ENCODE data around the gene TMEM248.
A peak's percentile ranks its signal among the peaks of the same experiment; 100 is the strongest.
"Not testable (repeated sequence)": the region's sequence is repeated elsewhere in the genome, so short reads cannot be mapped to it uniquely, and the experiment has no call there.

Gene TMEM248

DNA sequence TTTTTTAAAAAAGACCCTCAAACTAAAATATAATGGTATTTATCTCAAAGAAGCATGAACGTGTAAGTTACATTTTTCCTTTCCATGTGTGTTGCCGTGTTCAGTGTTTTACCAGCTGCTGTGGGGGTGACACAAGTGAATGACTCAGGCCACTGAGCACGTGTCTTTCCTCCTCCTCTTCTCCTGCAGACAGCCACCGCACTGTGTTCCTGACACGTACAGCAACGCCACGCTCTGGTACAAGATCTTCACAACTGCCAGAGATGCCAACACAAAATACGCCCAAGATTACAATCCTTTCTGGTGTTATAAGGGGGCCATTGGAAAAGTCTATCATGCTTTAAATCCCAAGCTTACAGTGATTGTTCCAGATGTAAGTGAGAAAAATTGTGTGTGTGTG, 29.7 kb downstream of the TMEM248 start:
- no peak for DNase-seq (ENCODE audit: low read depth)

DNA sequence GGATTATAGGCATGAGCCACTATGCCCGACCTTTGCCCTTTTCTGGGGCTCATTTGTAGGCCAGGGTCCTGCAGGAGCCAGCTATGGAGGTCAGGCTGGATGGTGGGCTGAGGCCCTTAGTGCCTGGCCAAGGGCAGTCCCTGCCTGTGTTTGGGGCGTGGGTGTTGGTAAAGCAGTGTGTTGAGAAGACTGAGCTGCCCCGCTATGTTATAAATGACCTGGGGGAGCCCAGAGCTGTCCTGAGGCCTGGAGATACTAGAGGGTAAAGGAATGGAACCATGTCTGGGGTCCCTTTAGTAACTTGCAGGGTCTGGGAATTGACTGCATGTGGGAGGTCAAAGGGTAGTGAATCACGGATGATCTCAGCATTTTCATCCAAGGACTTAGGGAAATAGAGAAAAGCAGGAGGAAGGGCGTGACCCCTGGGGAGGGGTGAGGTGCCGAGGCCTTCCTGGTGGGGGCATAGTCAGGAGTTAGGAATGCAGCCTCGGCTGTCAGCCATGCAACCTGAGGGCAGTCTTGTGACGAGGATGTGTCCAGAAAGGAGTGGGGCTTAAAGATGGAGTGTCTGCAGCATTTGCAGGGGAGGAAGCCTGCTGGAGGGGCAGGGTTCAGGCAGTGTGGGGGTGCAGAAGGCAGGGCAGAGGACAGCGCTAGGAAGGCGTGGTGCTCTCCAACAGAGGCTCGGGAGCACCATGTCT, 31.5 kb downstream of the TMEM248 start:
- no peak for DNase-seq (ENCODE audit: low read depth)

DNA sequence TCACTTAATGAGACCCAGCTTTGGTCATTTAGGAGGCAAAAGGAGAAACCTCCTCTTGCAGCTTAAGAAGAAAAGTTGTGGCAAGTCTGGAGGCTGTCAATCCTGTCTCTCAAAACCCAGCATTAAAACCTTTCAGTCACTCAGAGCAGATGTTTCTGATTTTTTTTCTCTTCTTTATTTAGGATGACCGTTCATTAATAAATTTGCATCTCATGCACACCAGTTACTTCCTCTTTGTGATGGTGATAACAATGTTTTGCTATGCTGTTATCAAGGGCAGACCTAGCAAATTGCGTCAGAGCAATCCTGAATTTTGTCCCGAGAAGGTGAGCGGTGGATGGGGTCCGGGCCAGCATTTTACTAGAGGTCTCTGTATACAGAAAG, 32.0 kb downstream of the TMEM248 start:
- no peak for DNase-seq (ENCODE audit: low read depth)

DNA sequence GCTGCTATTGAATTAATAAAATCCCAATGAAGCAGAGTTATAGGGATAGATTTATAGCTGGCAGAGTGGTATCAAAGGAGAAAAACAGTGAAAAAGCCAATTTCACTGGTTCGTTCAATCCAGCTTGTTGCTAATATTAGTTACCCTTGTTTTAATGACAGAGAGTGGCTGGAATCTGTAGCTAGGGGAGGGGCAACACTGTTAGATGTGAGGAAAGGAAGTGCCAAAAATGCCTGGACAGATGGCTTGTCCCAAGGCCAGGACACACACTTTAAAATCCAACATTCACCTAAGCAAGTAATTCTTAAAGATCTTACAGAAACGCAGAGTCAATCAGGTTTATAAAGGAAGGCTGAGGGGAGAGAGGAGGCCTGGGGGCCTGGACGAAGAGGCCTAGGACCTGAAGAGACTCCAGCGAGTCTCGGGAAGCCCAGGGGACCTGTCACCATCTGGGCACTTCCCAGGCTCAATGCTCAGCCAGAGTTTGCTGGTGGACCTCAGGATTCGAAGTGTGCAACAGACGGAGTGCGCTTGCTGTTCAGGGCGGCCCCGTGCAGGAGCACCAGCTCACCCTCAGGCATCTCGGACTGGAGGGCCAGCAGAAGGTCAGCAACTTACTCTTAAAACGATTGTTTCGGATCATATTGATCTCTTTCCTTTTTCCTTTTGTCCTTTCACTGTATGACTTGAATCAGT, 36.7 kb downstream of the TMEM248 start:
- no peak for DNase-seq (ENCODE audit: low read depth)

DNA sequence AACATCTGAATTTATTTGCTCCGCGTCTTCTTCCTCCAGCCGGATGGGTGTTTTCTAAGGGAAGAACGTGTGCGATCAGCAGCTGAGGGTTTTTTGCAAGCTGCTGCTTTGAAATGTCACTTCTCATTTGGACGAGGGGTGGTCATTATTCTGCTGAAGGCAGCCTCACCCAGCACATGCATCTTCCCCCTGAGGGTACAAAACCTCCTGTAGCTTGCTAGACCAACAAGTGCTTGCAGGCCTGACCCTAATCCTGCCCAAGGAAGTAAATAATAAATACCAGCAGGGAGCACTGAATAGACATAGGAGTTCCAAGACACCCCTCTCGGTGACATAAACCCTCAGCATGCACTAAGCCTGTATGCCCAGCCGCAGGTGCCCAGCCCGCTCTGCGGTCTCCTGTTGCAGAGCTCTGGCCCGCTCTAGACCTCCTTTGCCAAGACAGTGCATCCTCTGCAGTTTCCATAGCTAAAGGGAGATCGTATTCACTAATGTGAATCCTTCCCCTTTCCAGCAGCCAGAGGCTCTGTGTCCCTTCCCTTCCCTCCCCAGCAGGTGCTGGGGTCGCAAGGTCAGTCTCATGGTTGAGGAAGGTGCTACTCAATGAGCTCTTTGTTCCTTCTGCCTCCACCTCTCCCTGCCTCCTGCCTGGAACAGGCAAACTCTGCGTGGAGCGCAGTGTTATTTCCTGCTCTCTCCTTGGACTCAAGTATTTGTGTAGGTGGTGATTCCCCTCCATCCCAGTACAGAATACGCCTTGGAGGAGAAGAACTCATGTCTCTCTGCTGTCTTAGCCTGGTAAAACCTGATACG, 37.7 kb downstream of the TMEM248 start:
- no peak for DNase-seq (ENCODE audit: low read depth)

DNA sequence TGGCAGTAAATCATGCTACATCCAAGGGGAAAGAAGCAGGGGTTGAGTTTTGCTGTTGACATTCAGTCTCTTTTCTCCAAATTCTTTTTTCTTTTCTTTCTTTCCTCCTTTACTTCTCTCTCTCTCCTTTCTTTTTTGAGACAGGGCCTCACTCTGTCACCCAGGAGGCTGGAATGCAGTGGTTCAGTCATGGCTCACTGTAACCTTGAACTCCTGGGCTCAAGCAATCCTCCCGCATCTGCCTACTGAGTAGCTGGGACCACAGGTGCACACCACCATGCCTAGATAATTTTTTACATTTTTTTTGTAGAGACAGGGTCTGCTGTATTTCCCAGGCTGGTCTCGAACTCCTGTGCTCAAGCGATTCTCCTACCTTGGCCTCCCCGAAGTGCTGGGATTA, 39.2 kb downstream of the TMEM248 start:
- no peak for DNase-seq (ENCODE audit: low read depth)

DNA sequence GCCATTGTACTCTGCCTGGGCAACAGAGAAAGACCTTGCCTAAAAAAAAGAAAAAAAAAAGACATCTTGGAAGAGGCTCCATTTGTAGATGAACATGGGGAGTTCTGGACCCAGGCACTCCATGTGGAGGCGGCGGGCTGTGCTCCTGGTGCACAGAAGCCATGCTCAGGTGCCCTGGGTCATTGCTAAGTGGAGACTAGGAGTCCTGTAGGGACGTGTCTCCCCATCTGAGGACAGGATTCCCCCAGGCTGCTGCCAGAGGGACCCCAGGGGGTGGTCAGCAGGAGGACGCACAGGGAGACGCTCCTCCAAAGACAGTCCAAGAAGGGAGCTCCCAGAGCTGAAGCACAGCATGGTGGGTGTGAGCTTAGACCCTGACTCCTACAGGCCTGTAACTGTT, 40.1 kb downstream of the TMEM248 start:
- DNase-seq (ENCODE audit: low read depth) = no peak

DNA sequence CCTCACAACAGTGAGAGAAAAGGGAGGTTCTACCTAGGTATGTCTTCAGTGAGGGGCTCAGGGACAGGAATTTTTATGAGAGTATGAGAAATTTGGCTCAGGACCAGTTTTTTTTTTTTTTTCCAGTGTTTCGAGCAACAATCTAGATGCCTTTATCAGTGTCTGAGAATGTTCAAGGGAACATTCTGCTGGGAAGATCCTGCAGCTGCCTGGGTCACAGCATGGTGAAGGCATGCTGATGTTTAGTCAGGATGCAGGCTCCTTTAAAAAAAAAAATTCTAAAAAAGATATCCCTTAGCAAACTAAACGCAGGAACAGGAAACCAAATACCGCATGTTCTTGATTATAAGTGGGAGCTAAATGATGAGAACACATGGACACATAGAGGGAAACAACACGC, 43.4 kb downstream of the TMEM248 start:
- no peak for DNase-seq (ENCODE audit: low read depth)

DNA sequence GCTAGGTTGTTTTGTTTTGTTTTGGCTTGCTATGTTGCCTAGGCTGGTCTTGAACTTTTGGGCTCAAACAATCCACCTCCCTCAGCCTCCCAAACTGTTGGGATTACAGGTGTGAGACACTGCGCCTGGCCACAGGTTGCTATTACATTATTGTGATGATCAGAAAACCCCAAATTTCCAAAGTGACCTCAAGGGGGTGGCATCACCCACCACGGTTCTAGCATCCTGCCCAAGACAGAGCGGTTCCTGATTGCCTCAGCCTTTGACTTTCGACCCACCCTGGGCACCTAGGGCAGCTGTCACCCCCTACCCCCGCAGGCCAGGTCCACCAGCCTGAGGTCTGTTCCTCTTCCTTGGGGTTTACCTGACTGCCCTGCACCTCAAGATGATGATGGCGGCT, 46.0 kb downstream of the TMEM248 start:
- DNase-seq (ENCODE audit: low read depth) = no peak

DNA sequence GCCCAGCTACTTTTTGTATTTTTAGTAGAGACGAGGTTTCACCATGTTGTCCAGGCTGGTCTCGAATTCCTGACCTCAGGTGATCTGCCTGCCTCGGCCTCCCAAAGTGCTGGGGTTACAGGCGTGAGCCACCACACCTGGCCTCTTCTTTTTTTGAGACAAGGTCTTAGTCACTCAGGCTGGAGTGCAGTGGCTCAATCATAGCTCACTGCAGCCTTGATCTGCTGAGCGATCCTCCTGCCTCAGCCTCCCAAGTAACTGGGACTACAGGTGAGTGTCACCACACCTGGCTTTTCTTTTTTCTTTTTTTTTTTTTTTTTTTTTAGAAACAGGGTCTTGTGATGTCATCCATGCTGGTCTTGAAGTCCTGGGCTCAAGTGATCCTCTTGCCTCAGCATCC, 48.0 kb downstream of the TMEM248 start:
- not testable (repeated sequence) for DNase-seq (ENCODE audit: low read depth)

DNA sequence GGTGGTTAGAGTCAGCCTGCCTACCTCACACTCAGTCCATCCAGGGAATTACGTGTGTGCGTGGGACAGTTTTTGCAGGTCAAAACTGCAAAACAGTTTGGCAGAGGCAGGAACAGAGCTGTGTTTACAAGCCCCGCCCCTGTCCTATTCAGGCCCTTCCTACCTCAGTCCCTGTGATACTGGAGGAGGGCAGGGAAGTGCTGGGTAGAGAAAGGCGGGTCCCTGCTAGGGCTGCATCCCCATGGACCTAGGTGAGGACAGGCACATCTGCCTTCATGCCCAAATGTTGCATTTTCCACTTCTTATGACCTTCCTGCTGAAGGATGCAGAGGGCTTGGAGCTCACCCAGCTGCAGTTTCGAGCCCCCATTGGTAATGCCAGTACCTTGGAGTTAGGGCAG, 49.3 kb downstream of the TMEM248 start:
- DNase-seq (ENCODE audit: low read depth) = no peak

DNA sequence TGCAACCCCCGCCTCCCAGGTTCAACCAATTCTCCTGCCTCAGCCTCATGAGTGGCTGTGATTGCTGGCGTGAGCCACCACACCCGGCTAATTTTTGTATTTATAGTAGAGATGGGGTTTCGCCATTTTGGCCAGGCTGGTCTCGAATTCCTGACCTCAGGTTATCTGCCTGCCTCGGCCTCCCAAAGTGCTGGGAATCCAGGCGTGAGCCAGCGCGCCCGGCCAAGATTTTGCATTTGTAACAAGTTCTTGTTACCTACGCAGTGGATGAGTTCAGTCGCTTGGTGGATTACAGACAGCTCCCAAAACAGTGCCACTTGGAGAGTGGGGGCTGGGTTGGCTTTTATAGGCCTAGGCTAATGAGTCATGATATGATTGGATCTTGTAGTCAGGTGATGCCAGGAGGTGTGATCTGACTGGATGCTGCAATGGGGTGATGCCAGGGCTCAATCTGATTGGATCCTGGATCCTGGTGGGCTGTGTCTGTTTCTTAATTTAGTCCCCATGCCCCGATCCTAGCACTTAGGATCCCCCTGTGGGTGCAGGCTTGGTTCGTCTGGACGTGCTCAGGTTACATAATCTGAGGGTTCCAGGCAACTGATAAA, 54.1 kb downstream of the TMEM248 start:
- DNase-seq (ENCODE audit: low read depth) = no peak

DNA sequence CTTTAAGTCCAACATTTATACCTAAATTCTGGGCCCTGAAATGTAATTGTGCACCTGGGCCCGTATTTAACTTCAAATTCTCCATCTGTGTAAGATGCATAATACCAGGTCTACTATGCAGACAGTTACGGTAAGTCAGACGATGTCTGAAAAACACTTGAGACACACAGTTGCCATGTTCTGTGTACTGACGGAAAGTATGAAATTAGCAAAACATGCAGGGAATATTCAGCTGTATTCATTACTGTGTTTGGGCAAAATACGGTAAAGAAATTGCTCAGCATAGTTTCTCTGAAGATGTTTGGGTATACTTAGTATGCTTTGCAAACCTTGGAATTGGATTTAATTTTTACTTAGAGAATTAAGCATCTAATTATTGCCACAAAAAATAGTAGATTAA, 57.3 kb downstream of the TMEM248 start:
- DNase-seq (ENCODE audit: low read depth) = not testable (repeated sequence)

DNA sequence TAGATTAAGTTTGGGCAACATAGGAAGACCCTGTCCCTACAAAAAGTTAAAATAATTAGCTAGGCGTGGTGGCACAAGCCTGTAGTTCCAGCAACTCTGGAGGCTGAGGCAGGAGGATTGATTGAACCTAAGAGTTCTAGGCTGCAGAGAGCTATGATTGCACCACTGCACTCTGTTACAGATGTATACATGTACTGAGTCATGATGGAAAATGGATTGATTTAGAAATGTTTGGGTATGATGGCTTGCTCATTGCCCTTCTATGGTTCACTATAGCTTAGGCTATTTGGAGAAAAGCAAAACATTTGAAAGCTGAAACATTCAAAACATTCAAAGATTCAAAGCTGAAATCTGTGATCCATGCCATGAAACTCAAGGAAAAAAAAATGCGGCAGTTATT, 58.0 kb downstream of the TMEM248 start:
- DNase-seq (ENCODE audit: low read depth) = not testable (repeated sequence)

DNA sequence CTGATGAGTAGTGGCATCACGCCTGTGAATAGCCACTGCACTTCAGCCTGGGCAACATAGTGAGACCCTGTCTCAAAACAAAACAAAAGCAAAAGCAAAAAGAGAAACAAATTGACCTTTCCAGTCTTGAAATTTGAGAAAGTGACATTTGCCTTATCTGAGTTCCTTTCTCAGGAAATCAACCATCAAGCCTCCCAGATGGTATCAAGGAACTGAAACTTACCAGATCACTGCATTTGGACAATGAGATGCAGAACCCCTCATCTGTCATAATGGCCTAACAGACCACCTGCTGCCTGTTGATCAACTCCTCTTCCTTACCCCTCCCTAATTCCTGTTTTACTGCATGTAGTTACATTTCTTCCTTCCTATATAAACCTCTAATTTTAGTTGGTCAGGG, 59.3 kb downstream of the TMEM248 start:
- not testable (repeated sequence) for DNase-seq (ENCODE audit: low read depth)

DNA sequence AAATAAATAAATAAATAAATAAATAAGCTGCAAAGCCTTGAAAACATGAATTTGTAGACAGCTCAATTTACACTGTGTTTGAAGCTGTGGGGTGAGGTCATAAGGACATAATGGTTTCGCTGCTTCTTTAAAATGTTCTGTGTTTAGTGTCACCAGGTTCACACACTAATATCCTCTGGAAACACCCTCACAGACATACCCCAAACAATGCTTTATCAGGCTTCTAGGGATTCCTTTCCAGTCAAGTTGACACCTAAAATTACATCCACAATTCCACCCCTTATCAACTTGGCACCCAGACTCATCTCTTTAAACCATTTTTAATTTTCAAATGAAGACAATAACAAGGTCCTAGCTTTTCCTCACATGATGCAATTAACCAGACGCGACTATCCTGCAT, 68.5 kb downstream of the TMEM248 start:
- not testable (repeated sequence) for DNase-seq (ENCODE audit: low read depth)

DNA sequence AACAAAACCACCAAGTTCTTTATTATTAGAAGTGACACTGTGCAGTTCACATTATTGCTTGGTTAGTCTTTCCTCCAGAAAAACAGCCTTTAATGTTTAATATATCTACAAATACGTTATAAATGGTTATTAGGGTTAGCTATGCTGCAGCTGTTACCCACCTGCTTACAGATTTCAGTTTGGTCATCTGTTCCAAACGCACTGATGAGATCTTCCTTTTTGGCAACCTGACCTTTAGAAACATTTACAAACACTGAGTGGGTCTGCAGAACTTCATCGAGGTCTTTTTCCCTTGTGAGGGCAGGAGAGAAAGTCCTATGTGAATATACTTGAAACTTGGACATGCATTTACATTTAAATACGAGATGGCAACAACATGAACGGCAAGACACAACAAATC, 73.0 kb downstream of the TMEM248 start:
- not testable (repeated sequence) for DNase-seq (ENCODE audit: low read depth)

DNA sequence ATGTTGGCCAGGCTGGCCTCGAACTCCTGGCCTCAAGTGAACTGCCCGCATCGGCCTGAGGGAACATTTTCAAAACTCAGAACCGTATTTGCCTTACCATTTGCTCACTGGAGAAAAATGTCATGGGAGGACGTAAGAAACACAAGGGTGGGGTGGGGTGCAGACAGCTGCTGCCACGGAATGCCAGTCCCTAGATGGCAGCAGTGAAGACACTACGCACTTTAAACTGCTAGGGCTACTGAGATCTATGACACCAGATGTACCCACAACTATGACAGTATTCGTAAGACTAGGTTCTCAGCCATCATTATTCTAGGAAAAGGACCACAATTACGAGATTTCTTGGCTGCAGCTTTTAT, 73.6 kb downstream of the TMEM248 start:
- peak; percentile 32 for DNase-seq (ENCODE audit: low read depth)

DNA sequence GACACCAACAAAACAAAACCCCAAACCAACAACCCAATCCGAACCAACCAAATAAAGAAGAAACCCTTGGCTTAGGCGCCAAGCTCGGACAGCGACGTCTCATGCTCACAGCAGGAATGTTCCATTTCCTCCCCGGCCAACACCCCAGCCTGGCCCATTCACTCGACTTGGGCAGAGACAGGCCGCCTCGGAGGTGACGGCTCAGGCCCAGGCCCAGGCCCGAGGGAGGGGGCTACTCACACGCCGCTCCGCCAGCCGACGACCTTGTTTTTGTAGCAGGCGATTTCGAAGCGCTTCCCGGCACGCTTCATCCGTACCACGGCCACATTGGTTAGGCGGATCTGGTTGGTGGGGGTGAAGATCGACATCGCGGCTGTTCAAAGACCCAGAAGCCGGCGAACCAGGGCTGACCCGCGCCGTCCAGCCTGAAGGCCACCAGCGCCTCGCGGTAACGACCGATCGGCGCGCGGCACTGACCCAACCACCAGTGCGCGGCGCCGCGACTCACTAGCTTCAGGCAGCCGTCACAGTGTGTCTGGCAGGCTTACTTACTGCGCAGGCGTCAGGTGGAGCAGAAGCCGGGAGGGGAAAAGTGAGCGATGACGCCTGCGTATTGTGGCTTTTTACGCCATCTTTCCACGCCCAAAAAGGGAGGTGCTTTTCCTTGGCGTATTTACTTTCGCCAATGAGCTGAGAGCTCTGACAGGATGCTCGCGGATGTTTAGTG, 74.2 kb downstream of the TMEM248 start, which contains the start of gene SBDS:
SBDS (minus strand) TSS at position 537 of the 727 bp plus-strand sequence; CDS start at position 368, 169 bp downstream.
- DNase-seq (ENCODE audit: low read depth) = peak; percentile 82

DNA sequence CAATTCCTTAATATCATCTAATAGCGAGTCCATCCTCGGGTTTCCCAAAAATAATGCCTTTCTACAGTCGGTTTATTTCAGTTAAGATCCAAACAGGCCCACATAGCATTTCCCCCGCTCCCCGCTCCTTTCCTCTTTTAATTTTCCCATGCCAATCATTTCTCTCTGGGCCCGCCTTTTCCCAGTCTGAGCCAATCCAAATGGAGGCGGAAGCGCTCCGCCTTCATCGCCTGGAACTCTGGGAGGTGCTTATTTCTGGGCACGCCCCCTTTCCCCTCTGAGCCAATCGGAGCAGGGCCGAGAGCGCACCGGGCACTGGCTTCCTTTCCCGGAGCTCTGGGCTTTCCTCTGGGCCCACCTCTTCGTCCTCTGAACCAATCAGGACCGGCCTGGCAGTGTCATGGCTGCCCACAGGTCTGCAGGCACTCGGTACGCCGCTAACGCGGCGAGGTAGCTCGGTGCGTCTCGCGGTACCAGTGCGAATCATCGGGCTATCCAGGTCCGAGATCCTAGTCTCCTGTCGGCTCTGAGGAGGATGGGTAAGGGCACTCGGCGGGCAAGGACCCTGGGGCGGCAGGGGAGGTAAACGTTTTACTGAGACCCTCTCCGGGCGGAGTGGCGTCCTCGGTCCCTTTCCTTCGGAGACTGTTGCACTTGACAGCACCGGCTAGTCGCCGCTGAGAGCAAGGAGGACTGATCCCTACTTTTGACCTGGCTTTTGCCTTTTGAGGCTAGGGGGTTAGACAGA, 75.6 kb downstream of the TMEM248 start, which contains the start of gene TYW1:
TYW1 (plus strand) TSS at position 390 of the 748 bp plus-strand sequence; CDS start at position 536, 146 bp downstream.
- DNase-seq (ENCODE audit: low read depth) = peak; percentile 95
